Measurements from ENCODE around the gene KCTD18. TPM values are rescaled to one million over a fixed set of nuclear protein-coding genes. Genes with fewer than 3 reads are reported as not detected.
A peak's percentile ranks its signal among the peaks of the same experiment; 100 is the strongest.

KCTD18 gene
- total RNA-seq, result 10 to 100 TPM; 18.9 to 19.8 TPM
- polyA plus RNA-seq (2013, experiment 1 of 2), result 17.8 TPM
- 18.8 TPM for polyA plus RNA-seq (2013, experiment 2 of 2)
- total RNA-seq, result 12.2 to 48.2 (median 30.4) reads per million in 172 experiments

GRCh38 chr2:200509612-200510433 is at the start of gene KCTD18:
KCTD18 (minus strand) TSS chr2:200510068; CDS start chr2:200507016, 3,052 bp downstream.
- Mint-ChIP-seq H3K36me3 (ENCODE audit: low read depth) (peaks cover 27% of the 10 kb centered on the region), H3K27me3 (no peaks in the 10 kb centered on the region), H3K27ac (peak within 1 kb of the TSS; percentile 91), H3K4me3 (peak within 1 kb of the TSS; percentile 95), H3K4me1 (ENCODE audit: low read depth) (peaks cover 46% of the 10 kb centered on the region), H3K9me3 (no peaks in the 10 kb centered on the region)
- Histone ChIP-seq H3K36me3 (ENCODE audit: insufficient read depth, low read length) (peaks cover 7% of the 10 kb centered on the region), H3K4me1 (ENCODE audit: insufficient read depth, low read length) (peaks cover 27% of the 10 kb centered on the region), H3K9me3 (ENCODE audit: control insufficient read depth in 1 of 2, insufficient read depth in 1 of 2, low read length in 2 of 2) (no peaks in the 10 kb centered on the region), H3K4me3 (ENCODE audit: low read length) (peak within 1 kb of the TSS; percentile 84), H3K27ac (ENCODE audit: low read depth in 1 of 2, low read length in 2 of 2) (peak within 1 kb of the TSS; percentile 54), H3K27me3 (ENCODE audit: control insufficient read depth in 1 of 2, insufficient read depth in 2 of 2, low read length in 2 of 2) (no peaks in the 10 kb centered on the region)
- peak; percentile 81 to 94 (median 92) for DNase-seq
- ATAC-seq (ENCODE audit: poor library complexity), result peak; percentile 99
- ChIA-PET POLR2A (interaction anchor here (0.6 to 2.5 kb wide), 7 partner anchors 13 to 605 kb away, joined by 3 to 15 read pairs (median 3); partner anchors contain the start of genes CLK1 and SGO2), CTCF (interaction anchor here (0.7 to 2.4 kb wide), 14 partner anchors 11 to 597 kb away, joined by 3 to 31 read pairs (median 4); partner anchors contain the start of gene SGO2)
- peak; percentile 72 for TF ChIP-seq CTCF (IDR thresholded peaks at IDR 0.05)
- intact Hi-C loops (cut with DNase I, micrococcal nuclease), result loop anchor here (1.0 to 5.0 kb wide), 4 partner anchors 14 to 302 kb away; partner anchors contain the start of gene BZW1 (in 1 of the 2)

- Mint-ChIP-seq H3K9me3 (peaks cover 2% of the 10 kb centered on the region), H3K4me1 (ENCODE audit: low read depth) (no peaks in the 10 kb centered on the region), H3K4me3 (no peak overlapping the region), H3K36me3 (ENCODE audit: low read depth) (peaks cover 36% of the 10 kb centered on the region), H3K27me3 (no peaks in the 10 kb centered on the region), H3K27ac (no peak overlapping the region)
- intact Hi-C loops (cut with DNase I, micrococcal nuclease), result loop anchor here in 1 of 2 experiments (10.0 kb wide), 1 partner anchor 746 kb away; no protein-coding TSS in a partner anchor
- DNase-seq (no peak), ATAC-seq (ENCODE audit: poor library complexity) (no peak)
- Histone ChIP-seq H3K36me3 (ENCODE audit: insufficient read depth, low read length) (no peaks in the 10 kb centered on the region), H3K9me3 (ENCODE audit: control insufficient read depth in 1 of 2, insufficient read depth in 1 of 2, low read length in 2 of 2) (no peaks in the 10 kb centered on the region), H3K4me3 (ENCODE audit: low read length) (no peak overlapping the region), H3K4me1 (ENCODE audit: insufficient read depth, low read length) (no peaks in the 10 kb centered on the region), H3K27ac (ENCODE audit: low read depth in 1 of 2, low read length in 2 of 2) (no peak overlapping the region), H3K27me3 (ENCODE audit: control insufficient read depth in 1 of 2, insufficient read depth in 2 of 2, low read length in 2 of 2) (no peaks in the 10 kb centered on the region)
- CTCF ChIA-PET, result no interaction called here
- no peak for TF ChIP-seq CTCF (IDR thresholded peaks at IDR 0.05)
- POLR2A ChIA-PET, result no interaction called here
These were observed 30.9 kb upstream of the KCTD18 start for GRCh38 chr2:200540793-200541192.

- intact Hi-C loops (cut with DNase I, micrococcal nuclease), result no loop called here
- no peak for DNase-seq
- Histone ChIP-seq H3K4me3 (ENCODE audit: low read length) (no peak overlapping the region), H3K4me1 (ENCODE audit: insufficient read depth, low read length) (no peaks in the 10 kb centered on the region), H3K27me3 (ENCODE audit: control insufficient read depth in 1 of 2, insufficient read depth in 2 of 2, low read length in 2 of 2) (no peaks in the 10 kb centered on the region), H3K9me3 (ENCODE audit: control insufficient read depth in 1 of 2, insufficient read depth in 1 of 2, low read length in 2 of 2) (no peaks in the 10 kb centered on the region), H3K36me3 (ENCODE audit: insufficient read depth, low read length) (no peaks in the 10 kb centered on the region), H3K27ac (ENCODE audit: low read depth in 1 of 2, low read length in 2 of 2) (no peak overlapping the region)
- peaks cover 20% of the 10 kb centered on the region for H3K36me3 Mint-ChIP-seq (ENCODE audit: low read depth)
- H3K9me3 Mint-ChIP-seq, result peaks cover 2% of the 10 kb centered on the region
- ATAC-seq (ENCODE audit: poor library complexity), result no peak
- no peaks in the 10 kb centered on the region for H3K4me1 Mint-ChIP-seq (ENCODE audit: low read depth)
- no peaks in the 10 kb centered on the region for H3K27me3 Mint-ChIP-seq
- TF ChIP-seq CTCF (IDR thresholded peaks at IDR 0.05), result no peak
- no peak overlapping the region for H3K27ac Mint-ChIP-seq
- H3K4me3 Mint-ChIP-seq, result no peak overlapping the region
- ChIA-PET CTCF (interaction anchor here (0.5 kb wide), 1 partner anchor 328 kb away, joined by 5 read pairs; no protein-coding TSS in a partner anchor), POLR2A (interaction anchor here (0.6 to 1.0 kb wide), 2 partner anchors 13 to 60 kb away, joined by 3 read pairs; no protein-coding TSS in a partner anchor)
These were observed 28.3 kb upstream of the KCTD18 start for GRCh38 chr2:200538139-200538538.

Measured in CD4-positive, alpha-beta T cell (primary cell).